Panc1 (cell line): ENCODE results near the gene DOCK11. TPM values are rescaled to one million over a fixed set of nuclear protein-coding genes. Genes with fewer than 3 reads are reported as not detected.
"Not testable (repeated sequence)": the region's sequence is repeated elsewhere in the genome, so short reads cannot be mapped to it uniquely, and the experiment has no call there.

ENCODE experiments used
- ATAC-seq: fragments of 200-7000 bp; cut with Tn5 transposase; 2 replicates; pipeline ENCODE4 v1.9.1; 2020; ENCODE audit warnings: mild to moderate bottlenecking, moderate library complexity
- BruUV-seq: library from RNA; stranded (reverse); fragments of 400-500 nt; replicated peaks from 2 replicates; lab custom pipeline; 2021; lab: Mats Ljungman, UMichigan
- CTCF ChIA-PET: fragments of 300-600 bp; sonication (Branson Sonifier 250); formaldehyde crosslinking; loops from one replicate; lab custom pipeline; 2022; ENCODE audit warnings: antibody characterized with exemption; lab: Charles Lee
- POLR2A ChIA-PET: fragments of 300-600 bp; sonication (Branson Sonifier 250); formaldehyde crosslinking; loops from one replicate; lab custom pipeline; 2022; ENCODE audit warnings: antibody characterized with exemption; lab: Charles Lee
- DNase-seq: peaks from one replicate; pipeline ENCODE4 v3.0.0-alpha.2; 2010; ENCODE audit warnings: low read depth, low spot score
- H3K27ac ChIP-seq: 2 replicates; pipeline ENCODE4 v1.5.1; 2011; ENCODE audit warnings: mild to moderate bottlenecking, low read length, inconsistent platforms
- H3K27me3 ChIP-seq: fragments of 200-500 bp; sonication (Bioruptor generic); 2 replicates; pipeline ENCODE4 v1.6.0; 2014; ENCODE audit warnings: low read length, inconsistent platforms; ENCODE audit not compliant: control insufficient read depth, insufficient read depth
- H3K36me3 ChIP-seq: fragments of 200-500 bp; sonication (Bioruptor generic); 2 replicates; pipeline ENCODE4 v1.5.1; 2014; ENCODE audit warnings: inconsistent platforms, mild to moderate bottlenecking, low read length, moderate library complexity; ENCODE audit not compliant: control insufficient read depth, insufficient read depth
- H3K4me1 ChIP-seq: 2 replicates; pipeline ENCODE4 v1.5.1; 2011; ENCODE audit warnings: inconsistent platforms, mild to moderate bottlenecking, low read length, moderate library complexity; ENCODE audit not compliant: control insufficient read depth, insufficient read depth
- H3K4me3 ChIP-seq, 2 experiments: 2 replicates each; pipeline ENCODE4 v1.5.1; 2011 to 2012; ENCODE audit warnings: low read depth in 2 of 2, low read length in 2 of 2, mild to moderate bottlenecking in 2 of 2, inconsistent platforms in 1 of 2, moderate library complexity in 1 of 2
- H3K9me3 ChIP-seq: fragments of 200-500 bp; sonication (Bioruptor generic); 2 replicates; pipeline ENCODE4 v1.5.1; 2014; ENCODE audit warnings: low read depth, mild to moderate bottlenecking, inconsistent platforms, low read length, moderate library complexity; ENCODE audit not compliant: control insufficient read depth, insufficient read depth
- CTCF ChIP-seq: fragments of 450-650 bp; IDR thresholded peaks from 2 replicates; pipeline ENCODE4 v1.5.1; 2017; ENCODE audit warnings: mild to moderate bottlenecking
- POLR2AphosphoS5 ChIP-seq: IDR thresholded peaks from 2 replicates; pipeline ENCODE4 v1.6.1; 2012; ENCODE audit warnings: mild to moderate bottlenecking, low read depth, low read length, moderate library complexity
- REST ChIP-seq, 2 experiments: IDR thresholded peaks; 2 replicates each; pipeline ENCODE4 v1.6.1; 2011 to 2012; ENCODE audit warnings: low read depth in 2 of 2, control low read depth in 1 of 2, low read length in 1 of 2, mild to moderate bottlenecking in 1 of 2, moderate library complexity in 1 of 2; ENCODE audit not compliant: insufficient read depth in 1 of 2
- SIN3A ChIP-seq: IDR thresholded peaks from 2 replicates; pipeline ENCODE4 v1.6.1; 2012; ENCODE audit warnings: low read depth, mild to moderate bottlenecking, low read length, moderate library complexity, borderline replicate concordance; ENCODE audit not compliant: insufficient read depth
- TCF7L2 ChIP-seq: IDR thresholded peaks from 2 replicates; pipeline ENCODE4 v1.6.1; 2011; ENCODE audit warnings: mild to moderate bottlenecking, low read depth, low read length, inconsistent platforms
- in situ Hi-C: cut with HindIII; loops from 2 replicates; pipeline ENCODE4 v1.10.0; 2016; ENCODE audit warnings: low sequenced_read_pairs, low pct_unique_long_range_greater_than_20kb
- intact Hi-C: fragments of 100-400 bp; cut with micrococcal nuclease; formaldehyde crosslinking; loops from one replicate; pipeline ENCODE4 v1.10.0; 2022; ENCODE audit not compliant: unreplicated experiment
- total RNA-seq: library from RNA; stranded (reverse); gene quantifications from one replicate; pipeline ENCODE4 v1.2.1, GENCODE V29; 2021; ENCODE audit not compliant: unreplicated experiment

The DOCK11 gene
- total RNA-seq, 1 experiment from 2014 or later, result 2.0 TPM

GRCh38 chrX:118585296-118585695, 89.7 kb downstream of the DOCK11 start:
- ChIA-PET POLR2A (no interaction called here), CTCF (no interaction called here)
- DNase-seq (no peak), ATAC-seq (no peak)
- TF ChIP-seq POLR2AphosphoS5 (no peak), REST (IDR thresholded peaks at IDR 0.05; ENCODE audit: insufficient read depth in 1 of 2, low read depth in 2 of 2, low read length in 1 of 2) (no peak), CTCF (no peak), SIN3A (no peak), TCF7L2 (no peak)
- in situ Hi-C loops (no loop called here), intact Hi-C loops (no loop called here)
- Histone ChIP-seq H3K27ac (no peak overlapping the region), H3K27me3 (peaks cover 2% of the 10 kb centered on the region), H3K9me3 (no peaks in the 10 kb centered on the region), H3K36me3 (no peaks in the 10 kb centered on the region), H3K4me1 (no peaks in the 10 kb centered on the region), H3K4me3 (no peak overlapping the region)
- no TSS peak for BruUV-seq

GRCh38 chrX:118586206-118586605, 90.6 kb downstream of the DOCK11 start:
- CTCF ChIA-PET, intact Hi-C loops: not testable (repeated sequence)

DNA sequence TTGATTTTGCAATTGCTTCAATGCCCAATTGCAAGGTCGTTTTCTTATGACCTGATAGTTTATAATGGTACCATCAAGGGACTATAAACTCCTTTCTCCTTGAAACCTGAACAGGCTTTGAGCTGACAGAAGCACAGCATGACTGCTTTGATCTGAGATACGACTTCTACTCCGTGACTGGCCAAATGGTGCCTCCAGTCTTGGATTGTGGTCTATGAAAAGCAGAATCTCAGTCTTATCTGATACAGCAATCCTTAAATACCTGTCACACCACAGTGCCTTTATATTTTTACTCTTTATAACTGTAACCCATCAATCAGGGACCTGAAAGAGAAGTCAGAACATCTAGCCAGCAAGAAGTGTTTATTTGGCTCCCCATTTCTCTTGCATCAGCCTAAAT, 93.1 kb downstream of the DOCK11 start:
- no peaks in the 10 kb centered on the region for H3K36me3 ChIP-seq
- no peaks in the 10 kb centered on the region for H3K9me3 ChIP-seq
- H3K4me1 ChIP-seq, result no peaks in the 10 kb centered on the region
- H3K4me3 ChIP-seq, result no peak overlapping the region
- in situ Hi-C loops, result no loop called here
- no peak for ATAC-seq
- no TSS peak for BruUV-seq
- CTCF ChIA-PET, result no interaction called here
- TF ChIP-seq CTCF (no peak), REST (IDR thresholded peaks at IDR 0.05; ENCODE audit: insufficient read depth in 1 of 2, low read depth in 2 of 2, low read length in 1 of 2) (no peak), SIN3A (no peak), TCF7L2 (no peak), POLR2AphosphoS5 (no peak)
- POLR2A ChIA-PET, result no interaction called here
- intact Hi-C loops, result no loop called here
- DNase-seq, result no peak
- no peak overlapping the region for H3K27ac ChIP-seq
- H3K27me3 ChIP-seq, result peaks cover 2% of the 10 kb centered on the region

More at GRCh38 chrX:118586206-118586605, 90.6 kb downstream of the DOCK11 start:
- H3K27ac ChIP-seq, in situ Hi-C loops, ATAC-seq, BruUV-seq, POLR2A ChIA-PET, H3K27me3 ChIP-seq, H3K36me3 ChIP-seq, H3K4me3 ChIP-seq, H3K4me1 ChIP-seq, H3K9me3 ChIP-seq, DNase-seq: not testable (repeated sequence)
